D721Med (cell line): Measurements from ENCODE around the gene FCN3.

Experiments
- DNase-seq: peaks from one replicate; pipeline ENCODE4 v3.0.0; 2011; ENCODE audit warnings: low spot score; ENCODE audit not compliant: insufficient read length
- FAIRE-seq: peaks from 2 replicates; lab custom pipeline; 2011; peaks lifted over from hg19 to GRCh38; lab: Jason Lieb, UNC
- TF ChIP-seq, protein P1 (sequence below): IDR thresholded peaks from 2 replicates; pipeline ENCODE4 v1.5.1; 2012; ENCODE audit warnings: mild to moderate bottlenecking, control low read depth; ENCODE audit not compliant: insufficient read depth; ENCODE audit errors: missing control alignments

Gene FCN3

DNA sequence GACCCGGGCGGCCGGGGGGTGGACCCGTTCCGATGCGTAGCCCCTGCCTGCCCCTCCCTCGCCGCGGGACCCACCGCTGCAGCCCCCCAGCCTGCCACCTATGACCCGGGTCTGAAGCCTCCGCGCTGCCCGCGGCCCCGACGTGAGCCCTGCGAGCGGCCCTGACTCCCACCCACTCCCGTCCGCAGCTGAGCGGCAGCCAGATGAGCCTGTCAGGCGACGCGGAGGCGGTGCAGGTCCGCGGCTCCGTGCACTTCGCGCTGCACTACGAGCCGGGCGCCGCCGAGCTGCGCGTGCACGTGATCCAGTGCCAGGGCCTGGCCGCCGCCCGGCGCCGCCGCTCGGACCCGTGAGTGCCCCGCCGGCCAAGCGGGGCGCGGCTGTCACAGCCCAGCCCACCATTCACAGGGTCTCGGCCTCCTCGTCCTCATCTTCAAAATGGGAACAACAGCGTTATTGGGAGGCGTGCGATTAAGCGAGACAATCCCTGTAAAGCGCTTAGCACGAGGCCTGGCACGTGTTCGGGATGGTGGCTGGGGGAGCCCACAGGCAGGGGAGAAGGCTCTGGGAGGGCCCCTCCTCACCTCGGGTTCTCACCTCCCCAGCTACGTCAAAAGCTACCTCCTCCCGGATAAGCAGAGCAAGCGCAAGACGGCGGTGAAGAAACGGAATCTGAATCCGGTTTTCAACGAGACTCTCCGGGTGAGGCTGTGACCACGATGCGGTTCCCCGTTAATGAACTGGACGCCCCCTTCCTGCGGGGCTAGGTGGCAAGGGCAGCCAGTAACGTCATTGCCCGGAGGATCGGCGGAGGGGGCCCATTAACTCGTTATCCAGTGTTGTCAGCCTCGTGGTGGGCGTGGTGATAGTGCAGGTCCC, 24.6 kb downstream of the FCN3 start:
- FAIRE-seq (no peak), DNase-seq (peak; percentile 71)
- TF ChIP-seq, protein P1, sequence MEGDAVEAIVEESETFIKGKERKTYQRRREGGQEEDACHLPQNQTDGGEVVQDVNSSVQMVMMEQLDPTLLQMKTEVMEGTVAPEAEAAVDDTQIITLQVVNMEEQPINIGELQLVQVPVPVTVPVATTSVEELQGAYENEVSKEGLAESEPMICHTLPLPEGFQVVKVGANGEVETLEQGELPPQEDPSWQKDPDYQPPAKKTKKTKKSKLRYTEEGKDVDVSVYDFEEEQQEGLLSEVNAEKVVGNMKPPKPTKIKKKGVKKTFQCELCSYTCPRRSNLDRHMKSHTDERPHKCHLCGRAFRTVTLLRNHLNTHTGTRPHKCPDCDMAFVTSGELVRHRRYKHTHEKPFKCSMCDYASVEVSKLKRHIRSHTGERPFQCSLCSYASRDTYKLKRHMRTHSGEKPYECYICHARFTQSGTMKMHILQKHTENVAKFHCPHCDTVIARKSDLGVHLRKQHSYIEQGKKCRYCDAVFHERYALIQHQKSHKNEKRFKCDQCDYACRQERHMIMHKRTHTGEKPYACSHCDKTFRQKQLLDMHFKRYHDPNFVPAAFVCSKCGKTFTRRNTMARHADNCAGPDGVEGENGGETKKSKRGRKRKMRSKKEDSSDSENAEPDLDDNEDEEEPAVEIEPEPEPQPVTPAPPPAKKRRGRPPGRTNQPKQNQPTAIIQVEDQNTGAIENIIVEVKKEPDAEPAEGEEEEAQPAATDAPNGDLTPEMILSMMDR: no peak

DNA sequence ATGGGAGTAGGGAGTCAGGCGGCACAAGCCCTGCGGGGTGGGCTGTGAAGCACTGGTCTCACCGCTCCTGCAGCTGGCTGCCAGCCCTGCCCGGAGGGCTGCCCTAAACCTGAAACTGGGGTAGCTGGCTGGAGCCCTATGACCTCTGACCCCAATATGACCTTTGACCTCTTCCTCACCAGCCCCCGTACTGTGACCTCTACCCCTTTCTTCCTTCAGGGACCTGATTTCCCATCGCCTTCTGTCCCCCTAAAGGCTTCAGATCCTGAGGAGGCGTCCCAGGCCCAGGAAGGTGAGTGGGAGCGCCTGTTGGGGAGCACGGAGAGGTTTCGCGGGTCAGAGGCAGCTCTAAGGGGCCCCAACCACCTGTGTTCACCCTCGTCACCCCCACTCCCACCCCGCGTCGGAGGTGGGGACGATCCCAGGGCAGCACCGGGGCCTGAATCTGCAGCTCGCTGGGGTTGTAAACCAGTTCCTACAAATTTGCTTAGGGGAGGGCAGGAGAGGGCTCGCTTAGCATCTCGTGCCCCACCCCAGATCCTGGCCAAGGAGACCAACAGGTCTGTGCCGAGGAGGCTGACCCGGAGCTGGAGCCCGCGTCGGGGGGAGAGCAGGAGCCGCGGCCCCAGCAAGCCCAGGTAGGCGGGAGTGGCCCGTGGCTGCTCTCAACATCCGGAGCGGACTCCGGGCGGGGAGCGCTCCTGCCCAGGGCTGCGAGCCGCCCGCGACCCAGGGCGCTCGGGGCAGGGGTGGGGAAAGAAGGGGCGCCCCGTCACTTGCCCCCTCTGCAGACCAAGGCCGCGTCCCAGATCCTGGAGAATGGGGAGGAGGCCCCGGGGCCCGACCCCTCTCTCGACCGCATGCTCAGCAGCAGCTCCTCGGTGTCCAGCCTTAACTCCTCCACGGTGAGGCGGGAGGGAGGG, 25.5 kb downstream of the FCN3 start:
- no peak for DNase-seq
- FAIRE-seq: no peak
- TF ChIP-seq, protein P1: no peak

DNA sequence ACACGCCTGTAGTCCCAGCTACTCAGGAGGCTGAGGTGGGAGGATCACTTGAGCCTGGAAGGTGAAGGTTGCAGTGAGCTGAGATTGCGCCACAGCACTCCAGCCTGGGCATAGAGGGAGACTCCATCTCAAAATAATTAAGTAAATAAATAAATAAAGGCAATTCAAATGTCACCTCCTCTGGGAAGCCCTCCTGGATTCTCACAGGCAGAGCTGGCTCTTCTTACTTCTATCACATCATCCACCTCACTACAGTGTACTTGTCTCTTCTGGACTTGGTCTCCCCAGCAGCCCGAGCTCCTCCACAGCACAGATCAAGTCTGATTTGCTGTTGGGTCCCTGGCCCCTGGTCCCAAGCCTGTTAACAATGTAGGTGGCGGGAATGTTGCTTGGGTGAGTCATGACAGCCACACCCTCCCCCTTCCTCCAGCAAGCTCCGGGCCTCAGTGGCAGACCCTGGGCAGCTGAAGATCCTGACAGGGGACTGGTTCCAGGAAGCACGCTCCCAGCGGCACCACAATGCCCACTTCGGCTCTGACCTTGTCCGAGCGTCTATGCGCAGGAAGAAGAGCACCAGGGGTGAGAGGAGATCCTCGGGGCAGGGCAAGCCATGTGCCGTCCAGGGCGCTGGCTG, 27.5 kb downstream of the FCN3 start:
- TF ChIP-seq, protein P1: no peak
- FAIRE-seq (no peak), DNase-seq (no peak)

DNA sequence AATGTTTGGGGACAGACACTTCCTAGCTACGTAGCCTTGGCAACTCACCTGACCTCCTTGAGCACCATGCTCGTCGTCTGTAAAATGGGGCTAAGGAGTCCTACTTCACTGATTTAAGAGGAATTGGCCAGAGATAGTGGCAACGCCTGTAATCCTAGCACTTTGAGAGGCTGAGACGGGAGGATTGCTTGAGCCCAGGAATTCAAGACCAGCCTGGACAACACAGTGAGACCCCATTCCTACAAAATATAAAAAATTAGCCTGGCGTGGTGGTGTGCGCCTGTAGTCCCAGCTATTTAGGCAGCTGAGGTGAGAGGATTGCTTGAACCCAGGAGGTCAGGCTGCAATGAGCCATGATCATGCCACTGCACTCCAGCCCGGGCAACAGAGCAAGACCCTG, 28.3 kb downstream of the FCN3 start:
- no peak for DNase-seq
- no peak for FAIRE-seq
- TF ChIP-seq, protein P1: no peak

DNA sequence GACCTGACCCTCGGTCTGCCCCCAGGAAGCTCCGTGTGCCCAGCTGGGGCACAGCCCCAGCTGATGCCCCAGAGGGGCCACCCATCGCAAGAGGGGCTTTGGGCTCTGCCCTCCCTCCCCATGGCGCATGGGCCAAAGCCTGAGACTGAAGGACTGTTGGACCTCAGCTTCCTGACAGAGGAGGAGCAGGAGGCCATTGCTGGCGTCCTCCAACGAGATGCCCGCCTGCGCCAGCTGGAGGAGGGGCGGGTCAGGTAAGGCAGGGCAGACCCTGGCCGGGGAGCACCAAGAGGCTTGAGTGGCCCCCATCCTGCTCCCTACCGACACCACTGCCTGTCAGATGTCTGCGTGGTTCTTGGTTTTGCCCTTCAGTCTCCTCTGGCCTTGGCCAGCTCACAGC, 29.4 kb downstream of the FCN3 start:
- DNase-seq (no peak), FAIRE-seq (no peak)
- TF ChIP-seq, protein P1: no peak

DNA sequence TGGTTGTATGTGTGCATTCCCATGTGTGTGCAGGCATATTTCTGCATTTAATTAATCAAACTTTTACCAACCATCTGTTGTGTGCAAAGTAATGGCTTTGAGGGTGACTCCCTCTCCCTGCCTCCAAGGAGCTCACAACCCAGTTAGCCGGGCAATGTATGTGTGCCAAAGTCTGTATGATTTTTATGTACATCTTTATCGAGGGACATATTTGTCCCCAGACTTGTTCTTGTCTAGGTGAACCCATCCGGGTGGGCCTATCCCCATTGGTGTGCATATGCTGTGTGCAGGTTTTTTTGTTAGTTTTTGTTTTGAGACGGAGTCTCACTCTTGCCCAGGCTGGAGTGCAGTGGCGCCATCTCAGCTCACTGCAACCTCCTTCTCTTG, 31.0 kb downstream of the FCN3 start:
- TF ChIP-seq, protein P1: no peak
- no peak for DNase-seq
- no peak for FAIRE-seq
